ENCODE data around the gene EFCAB12. TPM values are rescaled to one million over a fixed set of nuclear protein-coding genes. Genes with fewer than 3 reads are reported as not detected.
"Not testable (repeated sequence)": the region's sequence is repeated elsewhere in the genome, so short reads cannot be mapped to it uniquely, and the experiment has no call there.

The EFCAB12 gene
- total RNA-seq, 1 donor from 2014 or later = 0.61 TPM

- Mint-ChIP-seq H3K36me3 (ENCODE audit: unreplicated experiment) (no peaks in the 10 kb centered on the region), H3K27ac (ENCODE audit: unreplicated experiment) (no peak overlapping the region), H3K27me3 (ENCODE audit: unreplicated experiment) (peaks cover 2% of the 10 kb centered on the region), H3K9me3 (ENCODE audit: unreplicated experiment) (peaks cover 3% of the 10 kb centered on the region), H3K4me1 (ENCODE audit: low read depth, unreplicated experiment) (peaks cover 12% of the 10 kb centered on the region), H3K4me3 (ENCODE audit: unreplicated experiment) (no peak overlapping the region)
- TF ChIP-seq, protein P1, sequence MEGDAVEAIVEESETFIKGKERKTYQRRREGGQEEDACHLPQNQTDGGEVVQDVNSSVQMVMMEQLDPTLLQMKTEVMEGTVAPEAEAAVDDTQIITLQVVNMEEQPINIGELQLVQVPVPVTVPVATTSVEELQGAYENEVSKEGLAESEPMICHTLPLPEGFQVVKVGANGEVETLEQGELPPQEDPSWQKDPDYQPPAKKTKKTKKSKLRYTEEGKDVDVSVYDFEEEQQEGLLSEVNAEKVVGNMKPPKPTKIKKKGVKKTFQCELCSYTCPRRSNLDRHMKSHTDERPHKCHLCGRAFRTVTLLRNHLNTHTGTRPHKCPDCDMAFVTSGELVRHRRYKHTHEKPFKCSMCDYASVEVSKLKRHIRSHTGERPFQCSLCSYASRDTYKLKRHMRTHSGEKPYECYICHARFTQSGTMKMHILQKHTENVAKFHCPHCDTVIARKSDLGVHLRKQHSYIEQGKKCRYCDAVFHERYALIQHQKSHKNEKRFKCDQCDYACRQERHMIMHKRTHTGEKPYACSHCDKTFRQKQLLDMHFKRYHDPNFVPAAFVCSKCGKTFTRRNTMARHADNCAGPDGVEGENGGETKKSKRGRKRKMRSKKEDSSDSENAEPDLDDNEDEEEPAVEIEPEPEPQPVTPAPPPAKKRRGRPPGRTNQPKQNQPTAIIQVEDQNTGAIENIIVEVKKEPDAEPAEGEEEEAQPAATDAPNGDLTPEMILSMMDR (IDR thresholded peaks at IDR 0.05; ENCODE audit: partially characterized antibody, unreplicated experiment) = no peak
- DNase-seq = no peak
Measured at GRCh38 chr3:129415378-129415777, 13.1 kb downstream of the EFCAB12 start.

GRCh38 chr3:129413687-129414506 lies 14.5 kb downstream of the EFCAB12 start:
- Mint-ChIP-seq H3K9me3 (ENCODE audit: unreplicated experiment) (peaks cover 3% of the 10 kb centered on the region), H3K27ac (ENCODE audit: unreplicated experiment) (no peak overlapping the region), H3K36me3 (ENCODE audit: unreplicated experiment) (no peaks in the 10 kb centered on the region), H3K4me3 (ENCODE audit: unreplicated experiment) (no peak overlapping the region), H3K27me3 (ENCODE audit: unreplicated experiment) (peaks cover 2% of the 10 kb centered on the region), H3K4me1 (ENCODE audit: low read depth, unreplicated experiment) (peaks cover 8% of the 10 kb centered on the region)
- TF ChIP-seq, protein P1 (IDR thresholded peaks at IDR 0.05; ENCODE audit: partially characterized antibody, unreplicated experiment) = no peak
- DNase-seq = no peak

DNA sequence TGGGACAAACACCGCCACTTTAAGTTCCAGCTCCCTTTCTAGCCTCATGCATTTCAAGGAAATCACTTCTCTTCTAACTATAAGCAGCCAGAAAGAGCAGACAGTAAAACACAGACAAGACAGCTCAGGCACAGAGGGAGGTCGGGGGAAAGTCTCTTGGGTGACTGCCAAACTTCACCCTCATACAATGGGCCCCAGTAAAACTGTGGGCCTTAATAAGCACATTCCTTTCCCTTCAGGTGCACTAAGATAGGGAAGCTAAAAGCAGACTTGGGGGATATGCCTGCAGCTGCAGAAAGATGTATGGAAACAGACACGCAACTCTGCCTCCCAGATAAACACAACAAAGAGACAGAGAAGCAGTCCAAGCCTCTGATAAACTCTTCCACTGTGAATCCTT lies 15.2 kb downstream of the EFCAB12 start:
- H3K27ac Mint-ChIP-seq (ENCODE audit: unreplicated experiment); H3K4me1 Mint-ChIP-seq (ENCODE audit: low read depth, unreplicated experiment); H3K4me3 Mint-ChIP-seq (ENCODE audit: unreplicated experiment); H3K9me3 Mint-ChIP-seq (ENCODE audit: unreplicated experiment); DNase-seq; H3K36me3 Mint-ChIP-seq (ENCODE audit: unreplicated experiment); H3K27me3 Mint-ChIP-seq (ENCODE audit: unreplicated experiment): not testable (repeated sequence)

- H3K27me3 Mint-ChIP-seq (ENCODE audit: unreplicated experiment) = peaks cover 2% of the 10 kb centered on the region
- no peak overlapping the region for H3K4me3 Mint-ChIP-seq (ENCODE audit: unreplicated experiment)
- no peak overlapping the region for H3K27ac Mint-ChIP-seq (ENCODE audit: unreplicated experiment)
- no peaks in the 10 kb centered on the region for H3K4me1 Mint-ChIP-seq (ENCODE audit: low read depth, unreplicated experiment)
- no peak for DNase-seq
- H3K36me3 Mint-ChIP-seq (ENCODE audit: unreplicated experiment) = no peaks in the 10 kb centered on the region
- peaks cover 3% of the 10 kb centered on the region for H3K9me3 Mint-ChIP-seq (ENCODE audit: unreplicated experiment)
- TF ChIP-seq, protein P1 (IDR thresholded peaks at IDR 0.05; ENCODE audit: partially characterized antibody, unreplicated experiment) = no peak
Measured at GRCh38 chr3:129412542-129413198, 15.8 kb downstream of the EFCAB12 start.

GRCh38 chr3:129410971-129411370 lies 17.5 kb downstream of the EFCAB12 start:
- Mint-ChIP-seq H3K4me1 (ENCODE audit: low read depth, unreplicated experiment) (no peaks in the 10 kb centered on the region), H3K36me3 (ENCODE audit: unreplicated experiment) (no peaks in the 10 kb centered on the region), H3K27me3 (ENCODE audit: unreplicated experiment) (peaks cover 2% of the 10 kb centered on the region), H3K9me3 (ENCODE audit: unreplicated experiment) (peaks cover 3% of the 10 kb centered on the region), H3K4me3 (ENCODE audit: unreplicated experiment) (no peak overlapping the region), H3K27ac (ENCODE audit: unreplicated experiment) (no peak overlapping the region)
- no peak for DNase-seq
- TF ChIP-seq, protein P1 (IDR thresholded peaks at IDR 0.05; ENCODE audit: partially characterized antibody, unreplicated experiment) = no peak

Data from glutamatergic neuron (in vitro differentiated cells).